SW 1271 (cell line): ENCODE results near the gene OR8I2.
"Not testable (repeated sequence)": the region's sequence is repeated elsewhere in the genome, so short reads cannot be mapped to it uniquely, and the experiment has no call there.

Experiments
- DNase-seq, 2 experiments: peaks; one replicate each; lab custom pipeline; 2025; lab: John Stamatoyannopoulos, UW

The OR8I2 gene

GRCh38 chr11:56093008-56093407 is at the start of gene OR8I2:
Gene OR8I2, plus strand, starts transcription at chr11:56093308. Its CDS starts 0 bp downstream, at chr11:56093308.
- no peak for DNase-seq

DNA sequence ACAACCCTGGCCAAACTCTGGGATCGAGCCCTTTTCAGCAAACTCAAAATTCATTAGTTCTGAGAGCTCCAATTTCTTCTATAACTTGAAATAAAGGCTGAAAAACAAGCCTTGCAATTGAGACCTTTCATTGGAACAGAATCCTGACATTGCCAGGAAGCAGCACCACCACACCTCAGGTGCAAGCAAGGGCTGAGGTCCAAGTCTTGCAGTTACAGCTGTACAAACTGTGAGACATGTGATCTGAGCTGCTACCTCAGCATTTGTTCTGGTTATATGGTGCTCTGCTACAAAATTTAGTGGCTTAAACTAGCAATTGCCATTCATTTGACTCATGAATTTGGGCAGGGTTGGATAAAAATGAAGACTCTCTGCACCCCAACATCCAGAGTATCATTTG is 47.6 kb upstream of the OR8I2 start:
- no peak for DNase-seq

- DNase-seq, result no peak
These were observed 44.6 kb upstream of the OR8I2 start for GRCh38 chr11:56048480-56048879.

- DNase-seq, result no peak
These were observed 43.6 kb upstream of the OR8I2 start for GRCh38 chr11:56049487-56049886.

- DNase-seq, result not testable (repeated sequence)
These were observed 36.7 kb upstream of the OR8I2 start for GRCh38 chr11:56056366-56056765.

- DNase-seq, result not testable (repeated sequence)
These were observed 35.4 kb upstream of the OR8I2 start for GRCh38 chr11:56057661-56058237.

- DNase-seq, result not testable (repeated sequence)
These were observed 34.8 kb upstream of the OR8I2 start for GRCh38 chr11:56058260-56058780.

GRCh38 chr11:56066980-56067379 is 26.1 kb upstream of the OR8I2 start:
- DNase-seq, result no peak

DNA sequence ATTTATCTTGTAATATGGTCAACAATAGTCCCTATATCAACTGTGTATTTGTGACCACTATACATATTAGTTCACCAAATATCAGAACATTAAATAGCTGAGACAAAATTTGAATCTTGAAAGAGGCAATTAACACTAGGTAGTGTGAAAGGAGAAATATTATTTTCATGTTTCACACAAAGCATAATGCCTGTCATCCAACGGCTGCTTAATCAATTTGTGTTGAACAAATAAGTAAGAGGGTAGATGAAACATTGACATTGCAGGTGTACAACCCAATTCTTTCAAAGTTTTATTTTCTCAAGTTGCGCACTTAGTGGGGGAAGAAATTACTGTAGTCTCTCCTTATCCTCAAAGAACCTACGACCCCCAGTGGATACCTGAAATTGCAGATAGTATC is 3.4 kb upstream of the OR8I2 start:
- no peak for DNase-seq

- no peak for DNase-seq
These were observed 10.2 kb downstream of the OR8I2 start, which contains the start of gene OR8H2 for GRCh38 chr11:56103210-56103737. Gene OR8H2, plus strand, starts transcription at chr11:56103687. Its CDS starts 1,356 bp downstream, at chr11:56105043.

DNA sequence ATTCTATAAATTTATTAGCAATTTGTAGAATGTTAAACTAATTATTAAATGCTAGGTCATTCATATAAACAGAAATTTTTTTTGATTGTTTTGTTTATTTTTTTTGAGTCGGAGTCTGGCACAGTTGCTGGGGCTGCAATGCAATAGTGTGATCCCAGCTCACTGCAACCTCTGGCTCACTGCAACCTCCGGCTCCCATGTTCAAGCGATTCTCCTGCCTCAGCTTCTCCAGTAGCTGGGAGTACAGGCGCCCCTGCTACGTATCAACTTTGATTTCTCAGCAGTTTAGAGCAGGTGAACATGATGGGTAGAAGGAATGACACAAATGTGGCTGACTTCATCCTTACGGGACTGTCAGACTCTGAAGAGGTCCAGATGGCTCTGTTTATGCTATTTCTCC is 29.0 kb downstream of the OR8I2 start, which contains the start of gene OR8H3:
Gene OR8H3, plus strand, starts transcription at position 301 of the 400 bp plus-strand sequence. Its CDS starts 0 bp downstream, at position 301.
- no peak for DNase-seq

DNA sequence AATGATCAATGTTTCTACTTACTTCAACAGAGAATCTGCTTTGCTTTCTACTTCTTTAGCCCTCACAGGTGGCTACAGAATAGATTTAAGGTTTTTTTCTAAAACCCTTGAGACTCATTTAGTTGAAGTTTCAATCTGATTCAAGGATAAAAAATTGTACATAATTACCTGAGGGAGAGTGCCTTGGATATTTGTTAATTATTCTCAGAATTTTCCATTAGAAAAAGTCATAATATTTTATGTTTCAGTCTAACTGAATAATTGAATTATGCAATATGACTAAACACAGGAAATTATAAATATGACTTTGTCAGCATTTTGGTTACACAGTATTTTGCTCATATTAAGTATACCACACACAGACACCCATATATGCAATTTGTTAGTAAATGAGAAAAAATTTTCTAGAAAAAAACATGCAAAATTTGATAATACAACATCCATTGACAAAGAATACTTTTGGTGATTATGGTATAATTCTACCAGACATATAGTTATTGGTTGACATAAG is 47.1 kb downstream of the OR8I2 start, which contains the start of gene OR8J3:
Gene OR8J3, minus strand, starts transcription at position 51 of the 511 bp plus-strand sequence. CDS start 2,483 bp downstream, outside the sequence.
- DNase-seq, result no peak

DNA sequence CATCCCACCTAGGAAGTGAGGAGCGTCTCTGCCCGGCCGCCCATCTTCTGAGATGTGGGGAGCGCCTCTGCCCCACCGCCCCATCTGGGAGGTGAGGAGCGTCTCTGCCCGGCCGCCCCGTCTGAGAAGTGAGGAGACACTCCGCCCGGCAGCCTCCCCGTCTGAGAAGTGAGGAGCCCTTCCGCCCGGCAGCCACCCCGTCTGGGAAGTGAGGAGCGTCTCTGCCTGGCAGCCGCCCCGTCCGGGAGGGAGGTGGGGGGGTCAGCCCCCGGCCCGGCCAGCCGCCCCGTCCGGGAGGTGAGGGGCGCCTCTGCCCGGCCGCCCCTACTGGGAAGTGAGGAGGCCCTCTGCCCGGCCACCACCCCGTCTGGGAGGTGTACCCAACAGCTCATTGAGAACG is 50.6 kb downstream of the OR8I2 start:
- not testable (repeated sequence) for DNase-seq
